Astrocyte (in vitro differentiated cells and primary cell): ENCODE data around the gene CELF4. TPM values are rescaled to one million over a fixed set of nuclear protein-coding genes. Genes with fewer than 3 reads are reported as not detected.

Experiments
- DNase-seq: peaks from one replicate; pipeline ENCODE4 v3.0.0-alpha.2; 2010; ENCODE audit warnings: low read depth
- FAIRE-seq: peaks from 2 replicates; lab custom pipeline; 2011; peaks lifted over from hg19 to GRCh38; lab: Jason Lieb, UNC
- H2AFZ ChIP-seq: 2 replicates; pipeline ENCODE4 v1.6.0; 2012; ENCODE audit warnings: low read depth, low read length, inconsistent platforms
- H3K27ac ChIP-seq: 2 replicates; pipeline ENCODE4 v1.5.1; 2011; ENCODE audit warnings: low read depth, low read length, inconsistent platforms
- H3K27me3 ChIP-seq: 2 replicates; pipeline ENCODE4 v1.6.0; 2011; ENCODE audit warnings: low read length, inconsistent platforms; ENCODE audit not compliant: insufficient read depth
- H3K36me3 ChIP-seq: 2 replicates; pipeline ENCODE4 v1.5.1; 2011; ENCODE audit warnings: low read length, inconsistent platforms; ENCODE audit not compliant: insufficient read depth
- H3K4me1 ChIP-seq: 2 replicates; pipeline ENCODE4 v1.5.1; 2011; ENCODE audit warnings: low read length, inconsistent platforms; ENCODE audit not compliant: insufficient read depth
- H3K4me2 ChIP-seq: 2 replicates; pipeline ENCODE4 v1.6.0; 2012; ENCODE audit warnings: low read length, inconsistent platforms
- H3K4me3 ChIP-seq: 2 replicates; pipeline ENCODE4 v1.5.1; 2011; ENCODE audit warnings: low read depth, mild to moderate bottlenecking, low read length, inconsistent platforms; ENCODE audit not compliant: insufficient read depth
- H3K79me2 ChIP-seq: 2 replicates; pipeline ENCODE4 v1.6.0; 2012; ENCODE audit warnings: mild to moderate bottlenecking, low read length, inconsistent platforms; ENCODE audit not compliant: insufficient read depth
- H3K9ac ChIP-seq: 2 replicates; pipeline ENCODE4 v1.6.0; 2012; ENCODE audit warnings: mild to moderate bottlenecking, low read length, inconsistent platforms
- H3K9me3 ChIP-seq: 2 replicates; pipeline ENCODE4 v1.5.1; 2012; ENCODE audit warnings: low read depth, mild to moderate bottlenecking, low read length, inconsistent platforms; ENCODE audit not compliant: insufficient read depth
- H4K20me1 ChIP-seq: 2 replicates; pipeline ENCODE4 v1.6.0; 2012; ENCODE audit warnings: low read length, inconsistent platforms; ENCODE audit not compliant: insufficient read depth
- H3K27ac Mint-ChIP-seq: one replicate; pipeline ENCODE4 v1.8.0; 2021; ENCODE audit warnings: mild to moderate bottlenecking, mixed read lengths; ENCODE audit not compliant: unreplicated experiment
- H3K27me3 Mint-ChIP-seq: one replicate; pipeline ENCODE4 v1.8.0; 2021; ENCODE audit warnings: low read depth, mixed read lengths; ENCODE audit not compliant: unreplicated experiment
- H3K36me3 Mint-ChIP-seq: one replicate; pipeline ENCODE4 v1.8.0; 2021; ENCODE audit warnings: low read depth, mixed read lengths; ENCODE audit not compliant: unreplicated experiment
- H3K4me1 Mint-ChIP-seq: one replicate; pipeline ENCODE4 v1.8.0; 2021; ENCODE audit warnings: low read depth, mixed read lengths; ENCODE audit not compliant: unreplicated experiment
- H3K4me3 Mint-ChIP-seq: one replicate; pipeline ENCODE4 v1.8.0; 2021; ENCODE audit warnings: mild to moderate bottlenecking, moderate library complexity, mixed read lengths; ENCODE audit not compliant: unreplicated experiment
- H3K9me3 Mint-ChIP-seq: one replicate; pipeline ENCODE4 v1.8.0; 2021; ENCODE audit warnings: mild to moderate bottlenecking, mixed read lengths; ENCODE audit not compliant: unreplicated experiment
- EZH2 ChIP-seq: IDR thresholded peaks from 2 replicates; pipeline ENCODE4 v1.6.1; 2012; ENCODE audit warnings: mild to moderate bottlenecking, low read length, inconsistent platforms; ENCODE audit not compliant: insufficient read depth
- total RNA-seq: library from RNA; stranded (reverse); gene quantifications from 2 replicates; pipeline ENCODE4 v1.2.1, GENCODE V29; 2021
- TF ChIP-seq, protein P1 (sequence below): IDR thresholded peaks from 2 replicates; pipeline ENCODE4 v1.5.1; 2011; ENCODE audit warnings: low read depth, mild to moderate bottlenecking, inconsistent platforms, low read length, moderate library complexity; ENCODE audit not compliant: insufficient read depth

Gene CELF4
- total RNA-seq, 1 donor from 2014 or later, result 0.16 TPM

DNA sequence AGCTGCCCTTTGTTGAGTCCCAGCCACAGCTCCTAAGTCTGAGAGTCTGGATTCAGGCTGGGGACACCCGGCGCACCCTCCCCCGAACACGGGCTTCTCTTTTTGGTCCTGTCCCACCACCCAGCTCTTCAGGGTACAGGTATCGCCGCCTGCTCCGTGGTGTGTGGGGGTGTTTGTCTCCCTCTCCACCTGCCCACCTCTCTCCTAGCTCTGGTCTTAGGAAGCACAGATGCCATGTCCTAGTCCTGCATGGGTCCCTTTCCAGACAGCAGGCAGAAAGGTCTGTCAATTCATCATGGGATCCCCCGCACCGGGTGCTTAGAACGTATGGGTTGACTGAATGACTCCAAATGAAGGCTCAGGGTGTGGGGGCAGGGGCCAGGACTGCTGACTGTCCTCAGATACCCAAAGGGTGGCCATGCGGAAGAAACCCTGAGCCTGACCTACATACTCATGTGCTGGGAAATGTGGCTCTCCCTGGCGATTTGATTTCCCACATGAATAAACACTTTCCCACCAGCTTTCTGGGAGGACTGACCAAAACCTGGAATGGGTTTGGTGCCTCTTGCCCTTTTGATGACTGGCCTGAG, 156.8 kb downstream of the CELF4 start:
- no peak overlapping the region for H2AFZ ChIP-seq
- H3K27me3 Mint-ChIP-seq, result peaks cover 8% of the 10 kb centered on the region
- H3K27me3 ChIP-seq, result no peaks in the 10 kb centered on the region
- H3K36me3 ChIP-seq, result no peaks in the 10 kb centered on the region
- TF ChIP-seq EZH2, result no peak
- FAIRE-seq, result no peak
- no peak for DNase-seq
- no peak overlapping the region for H3K27ac ChIP-seq
- no peaks in the 10 kb centered on the region for H3K9me3 Mint-ChIP-seq
- peaks cover 4% of the 10 kb centered on the region for H3K9me3 ChIP-seq
- H3K4me1 Mint-ChIP-seq, result peaks cover 7% of the 10 kb centered on the region
- H3K4me3 ChIP-seq, result no peak overlapping the region
- no peaks in the 10 kb centered on the region for H3K79me2 ChIP-seq
- no peak overlapping the region for H3K4me2 ChIP-seq
- no peaks in the 10 kb centered on the region for H4K20me1 ChIP-seq
- H3K36me3 Mint-ChIP-seq, result no peaks in the 10 kb centered on the region
- no peak overlapping the region for H3K27ac Mint-ChIP-seq
- no peak overlapping the region for H3K4me3 Mint-ChIP-seq
- no peaks in the 10 kb centered on the region for H3K4me1 ChIP-seq
- no peak overlapping the region for H3K9ac ChIP-seq

DNA sequence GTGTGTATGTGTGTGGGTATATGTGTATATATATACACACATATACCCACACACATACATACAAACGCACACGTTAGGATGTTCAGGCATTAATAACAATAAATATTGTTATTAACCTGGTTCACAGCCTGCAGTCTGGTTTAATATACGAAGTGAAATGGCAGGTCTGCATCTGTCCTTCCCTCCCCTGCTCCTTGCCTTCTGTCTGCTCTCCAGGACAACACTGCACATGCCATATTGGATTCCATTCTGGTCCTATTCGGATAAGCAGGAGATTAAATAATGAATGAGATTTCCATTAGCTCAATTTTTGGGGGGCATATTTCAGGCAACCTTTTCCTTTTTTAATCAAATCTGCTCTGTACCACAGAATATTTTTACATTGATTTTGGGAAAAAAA, 158.0 kb downstream of the CELF4 start:
- no peak for TF ChIP-seq EZH2
- TF ChIP-seq, protein P1, sequence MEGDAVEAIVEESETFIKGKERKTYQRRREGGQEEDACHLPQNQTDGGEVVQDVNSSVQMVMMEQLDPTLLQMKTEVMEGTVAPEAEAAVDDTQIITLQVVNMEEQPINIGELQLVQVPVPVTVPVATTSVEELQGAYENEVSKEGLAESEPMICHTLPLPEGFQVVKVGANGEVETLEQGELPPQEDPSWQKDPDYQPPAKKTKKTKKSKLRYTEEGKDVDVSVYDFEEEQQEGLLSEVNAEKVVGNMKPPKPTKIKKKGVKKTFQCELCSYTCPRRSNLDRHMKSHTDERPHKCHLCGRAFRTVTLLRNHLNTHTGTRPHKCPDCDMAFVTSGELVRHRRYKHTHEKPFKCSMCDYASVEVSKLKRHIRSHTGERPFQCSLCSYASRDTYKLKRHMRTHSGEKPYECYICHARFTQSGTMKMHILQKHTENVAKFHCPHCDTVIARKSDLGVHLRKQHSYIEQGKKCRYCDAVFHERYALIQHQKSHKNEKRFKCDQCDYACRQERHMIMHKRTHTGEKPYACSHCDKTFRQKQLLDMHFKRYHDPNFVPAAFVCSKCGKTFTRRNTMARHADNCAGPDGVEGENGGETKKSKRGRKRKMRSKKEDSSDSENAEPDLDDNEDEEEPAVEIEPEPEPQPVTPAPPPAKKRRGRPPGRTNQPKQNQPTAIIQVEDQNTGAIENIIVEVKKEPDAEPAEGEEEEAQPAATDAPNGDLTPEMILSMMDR, result no peak
- H3K79me2 ChIP-seq, result no peaks in the 10 kb centered on the region
- H4K20me1 ChIP-seq, result no peaks in the 10 kb centered on the region
- Mint-ChIP-seq H3K27ac (no peak overlapping the region), H3K27me3 (peaks cover 8% of the 10 kb centered on the region), H3K36me3 (no peaks in the 10 kb centered on the region), H3K4me1 (peaks cover 18% of the 10 kb centered on the region), H3K4me3 (no peak overlapping the region), H3K9me3 (no peaks in the 10 kb centered on the region)
- H2AFZ ChIP-seq, result no peak overlapping the region
- no peaks in the 10 kb centered on the region for H3K27me3 ChIP-seq
- H3K4me1 ChIP-seq, result peaks cover 5% of the 10 kb centered on the region
- H3K4me3 ChIP-seq, result no peak overlapping the region
- FAIRE-seq, result no peak
- no peak overlapping the region for H3K27ac ChIP-seq
- no peak overlapping the region for H3K4me2 ChIP-seq
- H3K36me3 ChIP-seq, result no peaks in the 10 kb centered on the region
- H3K9me3 ChIP-seq, result peaks cover 4% of the 10 kb centered on the region
- DNase-seq, result no peak
- H3K9ac ChIP-seq, result no peak overlapping the region

DNA sequence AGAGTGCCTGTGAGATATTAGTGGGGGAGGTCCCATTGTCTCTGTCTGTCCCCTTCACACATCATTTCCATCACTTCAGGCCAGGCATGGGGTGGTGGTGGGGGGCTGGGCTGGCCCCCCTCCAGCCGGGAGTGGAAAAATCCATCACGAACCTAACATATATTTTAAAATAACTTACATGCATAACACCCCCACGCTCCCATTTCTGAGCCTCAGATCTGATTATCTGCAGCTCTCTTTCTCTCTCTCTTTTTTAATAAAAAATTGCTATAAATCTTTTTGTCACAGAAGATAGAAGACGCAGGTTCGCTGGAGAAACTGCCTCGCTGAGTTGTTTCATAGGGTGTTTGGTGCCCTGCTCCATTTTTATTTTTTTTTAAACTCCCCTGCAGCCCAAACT, 159.8 kb downstream of the CELF4 start:
- no peak overlapping the region for H3K27ac ChIP-seq
- Mint-ChIP-seq H3K36me3 (no peaks in the 10 kb centered on the region), H3K27me3 (peaks cover 13% of the 10 kb centered on the region), H3K4me1 (peaks cover 18% of the 10 kb centered on the region), H3K27ac (no peak overlapping the region), H3K4me3 (no peak overlapping the region), H3K9me3 (no peaks in the 10 kb centered on the region)
- TF ChIP-seq, protein P1, result no peak
- TF ChIP-seq EZH2, result no peak
- FAIRE-seq (no peak), DNase-seq (no peak)
- no peak overlapping the region for H3K4me2 ChIP-seq
- H2AFZ ChIP-seq, result no peak overlapping the region
- H3K4me3 ChIP-seq, result no peak overlapping the region
- H3K79me2 ChIP-seq, result no peaks in the 10 kb centered on the region
- H3K4me1 ChIP-seq, result peaks cover 5% of the 10 kb centered on the region
- H3K9me3 ChIP-seq, result peaks cover 4% of the 10 kb centered on the region
- no peaks in the 10 kb centered on the region for H4K20me1 ChIP-seq
- no peaks in the 10 kb centered on the region for H3K27me3 ChIP-seq
- H3K9ac ChIP-seq, result no peak overlapping the region
- H3K36me3 ChIP-seq, result no peaks in the 10 kb centered on the region
